Thyroid gland (tissue), 4 donors: ENCODE data around the gene RGN.
"Not testable (repeated sequence)": the region's sequence is repeated elsewhere in the genome, so short reads cannot be mapped to it uniquely, and the experiment has no call there.

Source experiments
- POLR2A ChIP-seq, 2 donors: fragments of 450-650 bp; IDR thresholded peaks; one replicate each; pipeline ENCODE4 v1.6.1; 2017; ENCODE audit warnings: antibody characterized with exemption in 2 of 2, mild to moderate bottlenecking in 2 of 2, moderate library complexity in 1 of 2
- TF ChIP-seq, protein P1 (sequence below), 6 experiments: fragments of 200-600 bp in 3 of 6; fragments of 450-650 bp in 3 of 6; sonication (generic) in 3 of 6; IDR thresholded peaks; one replicate each; pipeline ENCODE4 v1.5.1; 2016 to 2019; ENCODE audit warnings: antibody characterized with exemption in 6 of 6, mild to moderate bottlenecking in 2 of 6, inconsistent platforms in 1 of 6, moderate library complexity in 1 of 6

- TF ChIP-seq, protein P1, sequence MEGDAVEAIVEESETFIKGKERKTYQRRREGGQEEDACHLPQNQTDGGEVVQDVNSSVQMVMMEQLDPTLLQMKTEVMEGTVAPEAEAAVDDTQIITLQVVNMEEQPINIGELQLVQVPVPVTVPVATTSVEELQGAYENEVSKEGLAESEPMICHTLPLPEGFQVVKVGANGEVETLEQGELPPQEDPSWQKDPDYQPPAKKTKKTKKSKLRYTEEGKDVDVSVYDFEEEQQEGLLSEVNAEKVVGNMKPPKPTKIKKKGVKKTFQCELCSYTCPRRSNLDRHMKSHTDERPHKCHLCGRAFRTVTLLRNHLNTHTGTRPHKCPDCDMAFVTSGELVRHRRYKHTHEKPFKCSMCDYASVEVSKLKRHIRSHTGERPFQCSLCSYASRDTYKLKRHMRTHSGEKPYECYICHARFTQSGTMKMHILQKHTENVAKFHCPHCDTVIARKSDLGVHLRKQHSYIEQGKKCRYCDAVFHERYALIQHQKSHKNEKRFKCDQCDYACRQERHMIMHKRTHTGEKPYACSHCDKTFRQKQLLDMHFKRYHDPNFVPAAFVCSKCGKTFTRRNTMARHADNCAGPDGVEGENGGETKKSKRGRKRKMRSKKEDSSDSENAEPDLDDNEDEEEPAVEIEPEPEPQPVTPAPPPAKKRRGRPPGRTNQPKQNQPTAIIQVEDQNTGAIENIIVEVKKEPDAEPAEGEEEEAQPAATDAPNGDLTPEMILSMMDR (IDR thresholded peaks at IDR 0.05), result not testable (repeated sequence)
- not testable (repeated sequence) for TF ChIP-seq POLR2A (IDR thresholded peaks at IDR 0.05)
Measured at GRCh38 chrX:47116551-47117110, 38.4 kb downstream of the RGN start.
